Measurements from ENCODE around the gene SMC1B.
"Not testable (repeated sequence)": the region's sequence is repeated elsewhere in the genome, so short reads cannot be mapped to it uniquely, and the experiment has no call there.

SMC1B gene

DNA sequence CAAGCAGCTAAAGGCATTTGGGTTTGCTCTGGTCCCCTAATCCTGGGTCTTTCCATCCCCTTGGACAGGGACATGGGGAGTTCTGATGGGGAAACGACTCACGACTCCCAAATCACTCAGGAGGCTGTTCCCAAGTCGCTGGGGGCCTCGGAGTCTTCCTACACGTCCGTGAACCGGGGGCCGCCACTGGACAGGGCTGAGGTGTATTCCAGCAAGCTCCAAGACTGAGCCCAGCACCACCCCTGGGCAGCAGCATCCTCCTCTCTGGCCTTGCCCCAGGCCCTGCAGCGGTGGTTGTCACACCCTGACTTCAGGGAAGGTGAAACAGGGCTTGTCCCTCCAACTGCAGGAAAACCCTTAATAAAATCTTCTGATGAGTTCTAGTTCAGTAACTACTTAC lies 117.9 kb downstream of the SMC1B start:
- no peak for DNase-seq

DNA sequence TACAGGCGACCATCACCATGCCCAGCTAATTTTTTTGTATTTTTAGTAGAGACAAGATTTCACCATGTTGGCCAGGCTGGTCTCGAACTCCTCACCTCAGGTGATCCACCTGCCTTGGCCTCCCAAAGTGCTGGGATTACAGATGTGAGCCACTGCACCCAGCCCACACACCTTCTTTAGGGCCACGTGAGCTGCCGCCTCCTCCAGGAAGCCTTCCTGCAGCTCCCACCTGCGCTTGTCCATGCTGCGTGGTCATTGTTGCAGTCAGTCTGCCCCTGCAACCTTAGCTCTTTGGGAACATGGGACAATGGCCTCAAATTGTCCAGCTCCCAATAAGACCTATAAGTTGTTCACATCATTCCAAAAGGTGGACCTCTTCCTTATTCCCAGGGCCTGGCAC lies 118.4 kb downstream of the SMC1B start:
- not testable (repeated sequence) for DNase-seq

All from cortex of kidney (tissue), 1 donor.